CD4-positive, alpha-beta memory T cell (primary cell): ENCODE measurements around the gene RNASE12. TPM values are rescaled to one million over a fixed set of nuclear protein-coding genes. Genes with fewer than 3 reads are reported as not detected.

Source experiments
- CTCF ChIA-PET: fragments of 350-600 bp; sonication (Branson Sonifier 250); formaldehyde crosslinking; loops from one replicate; lab custom pipeline; 2021; ENCODE audit warnings: inconsistent platforms; ENCODE audit not compliant: partially characterized antibody; lab: Charles Lee
- POLR2A ChIA-PET: fragments of 350-600 bp; sonication (Branson Sonifier 250); formaldehyde crosslinking; loops from one replicate; lab custom pipeline; 2021; ENCODE audit not compliant: partially characterized antibody; lab: Charles Lee
- DNase-seq, 5 donors: peaks; one replicate each; pipeline versions ENCODE4 v3.0.0 to v3.0.0-alpha.2; 2020 to 2022; ENCODE audit warnings: mixed read lengths in 1 of 5
- H3K27ac ChIP-seq: one replicate; pipeline ENCODE4 v1.7.0; 2013; ENCODE audit warnings: low read depth, low read length
- H3K27me3 ChIP-seq: 2 replicates; pipeline ENCODE4 v1.7.0; 2013; ENCODE audit warnings: mild to moderate bottlenecking, low read length, moderate library complexity; ENCODE audit not compliant: insufficient read depth
- H3K36me3 ChIP-seq: 2 replicates; pipeline ENCODE4 v1.7.0; 2013; ENCODE audit warnings: mild to moderate bottlenecking, low read length, moderate library complexity; ENCODE audit not compliant: insufficient read depth
- H3K4me1 ChIP-seq: 2 replicates; pipeline ENCODE4 v1.7.0; 2013; ENCODE audit warnings: mild to moderate bottlenecking, low read length, moderate library complexity; ENCODE audit not compliant: insufficient read depth
- H3K4me3 ChIP-seq, 2 donors: one replicate each; pipeline ENCODE4 v1.7.0; 2013; ENCODE audit warnings: low read length in 2 of 2, mild to moderate bottlenecking in 1 of 2
- H3K9me3 ChIP-seq, 2 donors: one replicate each; pipeline ENCODE4 v1.7.0; 2013; ENCODE audit warnings: low read length in 2 of 2, control low read depth in 1 of 2; ENCODE audit not compliant: control insufficient read depth in 1 of 2
- H3K27ac Mint-ChIP-seq, 7 donors: one replicate each; pipeline ENCODE4 v1.8.0; 2020 to 2021; ENCODE audit warnings: mixed read lengths in 7 of 7, mild to moderate bottlenecking in 6 of 7, inconsistent platforms in 3 of 7, moderate library complexity in 3 of 7
- H3K27me3 Mint-ChIP-seq, 2 donors: one replicate each; pipeline ENCODE4 v1.8.0; 2020 to 2021; ENCODE audit warnings: mixed read lengths in 2 of 2
- H3K36me3 Mint-ChIP-seq, 2 donors: one replicate each; pipeline ENCODE4 v1.8.0; 2020 to 2021; ENCODE audit warnings: mixed read lengths in 2 of 2, inconsistent platforms in 1 of 2, mild to moderate bottlenecking in 1 of 2
- H3K4me1 Mint-ChIP-seq, 4 donors: one replicate each; pipeline ENCODE4 v1.8.0; 2020 to 2021; ENCODE audit warnings: mixed read lengths in 4 of 4, mild to moderate bottlenecking in 1 of 4
- H3K4me3 Mint-ChIP-seq, 8 donors: one replicate each; pipeline ENCODE4 v1.8.0; 2020 to 2021; ENCODE audit warnings: mixed read lengths in 8 of 8, mild to moderate bottlenecking in 7 of 8, moderate library complexity in 6 of 8, inconsistent platforms in 3 of 8
- H3K9me3 Mint-ChIP-seq, 8 donors: one replicate each; pipeline ENCODE4 v1.8.0; 2020 to 2021; ENCODE audit warnings: mixed read lengths in 8 of 8, mild to moderate bottlenecking in 5 of 8, inconsistent platforms in 3 of 8, moderate library complexity in 1 of 8
- intact Hi-C: fragments of 100-400 bp; cut with micrococcal nuclease; formaldehyde crosslinking; loops from one replicate; pipeline ENCODE4 v1.15.1; 2023
- polyA plus RNA-seq, 2 donors: library from polyadenylated mRNA; unstranded; fragments of 300-500 nt; fragmentation: Illumina TruSeq; gene quantifications; one replicate each; pipeline ENCODE4 v1.2.3, GENCODE V29; 2021
- total RNA-seq, 2 experiments: library from RNA; stranded (reverse); gene quantifications; one replicate each; pipeline ENCODE4 v1.2.3, GENCODE V29; 2021

Gene RNASE12
- total and polyA plus RNA-seq, 4 experiments from 2014 or later, result not detected

DNA sequence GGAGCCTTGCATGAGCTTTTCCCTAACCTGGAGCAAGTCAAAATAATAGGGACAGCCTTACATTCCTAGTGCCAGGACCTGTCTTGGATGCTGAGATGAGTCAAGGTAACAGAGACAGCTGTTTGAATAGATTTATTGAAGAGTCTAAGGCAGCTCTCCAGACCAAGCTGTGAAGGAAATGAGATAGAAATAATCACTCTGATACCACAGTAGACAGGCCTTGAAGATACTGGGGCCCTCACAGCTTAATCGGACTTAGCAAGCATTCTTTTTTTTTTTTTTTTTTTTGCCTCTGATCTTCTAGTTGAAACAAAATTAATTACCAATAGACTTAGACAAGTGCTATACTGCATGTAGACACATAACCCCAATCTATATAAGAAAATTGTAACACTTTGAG is 27.2 kb downstream of the RNASE12 start:
- ChIA-PET CTCF (no interaction called here), POLR2A (no interaction called here)
- Mint-ChIP-seq H3K27ac (no peak overlapping the region), H3K27me3 (peaks cover 0 to 4% of the 10 kb centered on the region in 2 donors), H3K4me3 (no peak overlapping the region), H3K36me3 (peaks cover 0 to 6% of the 10 kb centered on the region in 2 donors), H3K4me1 (peaks cover 9 to 13% (median 11%) of the 10 kb centered on the region in 4 donors), H3K9me3 (peaks cover 0 to 17% (median 10%) of the 10 kb centered on the region in 8 donors)
- H3K4me1 ChIP-seq, result peaks cover 7% of the 10 kb centered on the region
- H3K36me3 ChIP-seq, result no peaks in the 10 kb centered on the region
- no peak overlapping the region for H3K4me3 ChIP-seq
- no peak for DNase-seq
- intact Hi-C loops, result no loop called here
- H3K27ac ChIP-seq, result no peak overlapping the region
- no peaks in the 10 kb centered on the region for H3K9me3 ChIP-seq
- H3K27me3 ChIP-seq, result peaks cover 3% of the 10 kb centered on the region

- DNase-seq, result no peak
- Histone ChIP-seq H3K4me3 (no peak within 1 kb of the TSS), H3K27ac (no peak within 1 kb of the TSS), H3K9me3 (no peaks in the 10 kb centered on the region), H3K27me3 (peaks cover 3% of the 10 kb centered on the region), H3K36me3 (no peaks in the 10 kb centered on the region), H3K4me1 (no peaks in the 10 kb centered on the region)
- Mint-ChIP-seq H3K9me3 (no peaks in the 10 kb centered on the region), H3K36me3 (no peaks in the 10 kb centered on the region), H3K27ac (no peak within 1 kb of the TSS), H3K4me3 (no peak within 1 kb of the TSS), H3K4me1 (no peaks in the 10 kb centered on the region), H3K27me3 (peaks cover 4 to 6% of the 10 kb centered on the region in 2 donors)
- intact Hi-C loops, result no loop called here
- ChIA-PET POLR2A (no interaction called here), CTCF (no interaction called here)
Observed at GRCh38 chr14:20560961-20561360, 30.2 kb downstream of the RNASE12 start, which contains the start of gene RNASE9. Gene RNASE9, minus strand, starts transcription at chr14:20561047.

DNA sequence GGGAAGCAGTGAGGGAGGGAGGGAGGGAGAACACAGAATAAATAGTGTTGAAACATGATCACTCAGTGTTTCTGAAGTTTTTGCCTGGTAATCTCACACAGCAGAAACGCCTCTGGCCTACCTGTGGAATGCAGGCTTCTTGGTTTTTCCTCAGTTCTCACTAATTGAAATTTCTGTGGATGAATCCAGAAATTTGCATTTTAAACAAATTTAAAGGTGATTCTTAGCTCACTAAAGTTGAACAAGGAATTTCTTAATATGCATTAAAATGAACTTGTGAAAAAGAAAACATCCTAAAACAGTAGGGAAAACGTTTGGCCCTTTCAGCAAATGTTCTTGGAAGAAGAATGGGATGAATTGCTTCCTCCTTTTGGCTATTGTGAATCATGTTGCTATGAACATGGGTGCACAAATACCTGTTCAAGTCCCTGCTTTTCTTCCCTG is 31.7 kb downstream of the RNASE12 start:
- Mint-ChIP-seq H3K9me3 (no peaks in the 10 kb centered on the region), H3K4me3 (no peak overlapping the region), H3K4me1 (no peaks in the 10 kb centered on the region), H3K36me3 (no peaks in the 10 kb centered on the region), H3K27me3 (peaks cover 4 to 8% of the 10 kb centered on the region in 2 donors), H3K27ac (no peak overlapping the region)
- Histone ChIP-seq H3K4me3 (no peak overlapping the region), H3K27ac (no peak overlapping the region), H3K9me3 (no peaks in the 10 kb centered on the region), H3K4me1 (no peaks in the 10 kb centered on the region), H3K27me3 (peaks cover 3% of the 10 kb centered on the region), H3K36me3 (no peaks in the 10 kb centered on the region)
- intact Hi-C loops, result no loop called here
- CTCF ChIA-PET, result no interaction called here
- POLR2A ChIA-PET, result no interaction called here
- no peak for DNase-seq

- Mint-ChIP-seq H3K27me3 (peaks cover 5% of the 10 kb centered on the region in 2 donors), H3K4me3 (no peak overlapping the region), H3K36me3 (no peaks in the 10 kb centered on the region), H3K9me3 (no peaks in the 10 kb centered on the region), H3K4me1 (no peaks in the 10 kb centered on the region), H3K27ac (no peak overlapping the region)
- no peak for DNase-seq
- Histone ChIP-seq H3K9me3 (no peaks in the 10 kb centered on the region), H3K27me3 (no peaks in the 10 kb centered on the region), H3K4me1 (no peaks in the 10 kb centered on the region), H3K36me3 (no peaks in the 10 kb centered on the region), H3K27ac (no peak overlapping the region), H3K4me3 (no peak overlapping the region)
- ChIA-PET POLR2A (no interaction called here), CTCF (no interaction called here)
- intact Hi-C loops, result no loop called here
Observed at GRCh38 chr14:20557212-20557542, 34.0 kb downstream of the RNASE12 start.

GRCh38 chr14:20556500-20557211 is 34.5 kb downstream of the RNASE12 start:
- Mint-ChIP-seq H3K27ac (no peak overlapping the region), H3K27me3 (peaks cover 5% of the 10 kb centered on the region in 2 donors), H3K9me3 (no peaks in the 10 kb centered on the region), H3K4me1 (no peaks in the 10 kb centered on the region), H3K36me3 (no peaks in the 10 kb centered on the region), H3K4me3 (no peak overlapping the region)
- intact Hi-C loops, result no loop called here
- Histone ChIP-seq H3K36me3 (no peaks in the 10 kb centered on the region), H3K4me1 (no peaks in the 10 kb centered on the region), H3K27me3 (no peaks in the 10 kb centered on the region), H3K4me3 (no peak overlapping the region), H3K9me3 (no peaks in the 10 kb centered on the region), H3K27ac (no peak overlapping the region)
- no peak for DNase-seq
- POLR2A ChIA-PET, result no interaction called here
- CTCF ChIA-PET, result no interaction called here

- no peaks in the 10 kb centered on the region for H3K9me3 ChIP-seq
- CTCF ChIA-PET, result interaction anchor here (1.1 kb wide), 1 partner anchor 25 kb away, joined by 3 read pairs; no protein-coding TSS in a partner anchor
- H3K27ac ChIP-seq, result no peak overlapping the region
- no peak overlapping the region for H3K4me3 ChIP-seq
- H3K27me3 ChIP-seq, result no peaks in the 10 kb centered on the region
- Mint-ChIP-seq H3K9me3 (no peaks in the 10 kb centered on the region), H3K27me3 (peaks cover 5% of the 10 kb centered on the region in 2 donors), H3K4me3 (no peak overlapping the region), H3K4me1 (no peaks in the 10 kb centered on the region), H3K36me3 (no peaks in the 10 kb centered on the region), H3K27ac (no peak overlapping the region)
- DNase-seq, result no peak
- POLR2A ChIA-PET, result no interaction called here
- intact Hi-C loops, result no loop called here
- no peaks in the 10 kb centered on the region for H3K4me1 ChIP-seq
- no peaks in the 10 kb centered on the region for H3K36me3 ChIP-seq
Observed at GRCh38 chr14:20555845-20556244, 35.3 kb downstream of the RNASE12 start.

DNA sequence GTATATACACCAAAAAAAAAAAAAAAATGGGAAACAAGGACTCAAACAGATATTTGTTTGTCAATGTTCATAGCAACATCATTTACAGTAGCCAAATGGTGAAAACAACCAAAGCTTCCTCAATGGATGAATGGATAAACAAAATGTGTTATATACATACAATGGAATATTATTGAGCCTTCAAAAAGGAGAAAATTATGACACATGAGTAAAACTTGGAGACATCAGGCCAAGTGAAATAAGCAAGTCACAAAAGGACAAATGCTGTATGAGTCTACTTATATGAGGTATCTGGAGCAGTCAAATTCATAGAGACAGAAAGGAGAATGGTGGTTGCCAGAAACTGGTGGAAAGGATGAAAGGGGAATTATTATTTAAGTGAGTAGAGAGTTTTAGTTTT is 38.2 kb downstream of the RNASE12 start:
- no peaks in the 10 kb centered on the region for H3K27me3 ChIP-seq
- H3K9me3 Mint-ChIP-seq, result no peaks in the 10 kb centered on the region
- no peak for DNase-seq
- peaks cover 4 to 5% of the 10 kb centered on the region in 2 donors for H3K27me3 Mint-ChIP-seq
- no peak overlapping the region for H3K4me3 ChIP-seq
- no peaks in the 10 kb centered on the region for H3K4me1 ChIP-seq
- no peak overlapping the region for H3K4me3 Mint-ChIP-seq
- H3K36me3 ChIP-seq, result no peaks in the 10 kb centered on the region
- H3K4me1 Mint-ChIP-seq, result no peaks in the 10 kb centered on the region
- CTCF ChIA-PET, result no interaction called here
- intact Hi-C loops, result no loop called here
- POLR2A ChIA-PET, result no interaction called here
- no peaks in the 10 kb centered on the region for H3K36me3 Mint-ChIP-seq
- no peak overlapping the region for H3K27ac ChIP-seq
- H3K27ac Mint-ChIP-seq, result no peak overlapping the region
- no peaks in the 10 kb centered on the region for H3K9me3 ChIP-seq
